ENCODE measurements around the gene CPT1B. TPM values are rescaled to one million over a fixed set of nuclear protein-coding genes. Genes with fewer than 3 reads are reported as not detected.

CPT1B gene
- total and polyA plus RNA-seq, 2 of the 8 experiments (the other 6 are each of a cell fraction or from before 2014, with no cell fraction given), result 34.2 to 36.2 TPM

DNA sequence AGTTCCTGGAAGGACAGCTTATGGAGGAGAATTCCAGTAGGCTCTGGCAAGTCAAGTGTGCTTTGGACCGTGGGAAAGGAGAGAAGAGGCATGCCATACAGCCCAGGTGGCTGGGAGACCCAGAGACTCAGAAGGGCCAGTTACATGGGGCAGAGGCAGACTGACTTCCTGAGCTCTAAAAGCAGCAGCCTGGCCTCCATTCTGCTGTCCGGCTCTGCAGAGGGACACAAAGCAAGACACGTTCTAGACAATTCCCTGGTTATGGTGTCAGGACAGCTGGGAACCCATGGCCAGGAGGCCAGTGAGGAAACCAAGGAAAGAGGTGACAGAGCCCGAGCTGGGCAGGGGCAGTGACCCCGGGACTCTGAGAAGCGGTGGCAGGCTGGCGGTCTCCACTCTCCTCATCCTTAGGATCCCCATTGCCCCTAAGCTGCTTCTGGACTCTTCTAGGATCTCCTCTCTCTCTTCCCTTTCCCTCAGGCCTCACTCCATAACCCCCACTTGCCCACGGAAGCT is 2.7 kb downstream of the CPT1B start:
- H3K27me3 ChIP-seq (replicated peaks in 1 of 4; ENCODE audit: control insufficient read depth in 3 of 4, extremely low read depth in 1 of 4, insufficient read depth in 3 of 4, low read length in 3 of 4), result no peaks in the 10 kb centered on the region
- H3K56ac ChIP-seq (replicated peaks; ENCODE audit: insufficient read length, low read depth, low read length), result no peak overlapping the region
- no peak overlapping the region for H4K8ac ChIP-seq (ENCODE audit: extremely low read depth, insufficient read depth, low read length)
- peaks cover 10 to 27% (median 20%) of the 10 kb centered on the region in 4 experiments for H3K36me3 ChIP-seq (ENCODE audit: control insufficient read depth in 2 of 4, insufficient read depth in 4 of 4, low read length in 3 of 4)
- no peak overlapping the region for H3K4ac ChIP-seq (replicated peaks; ENCODE audit: insufficient read length, low read depth, low read length)
- peaks cover 4 to 18% of the 10 kb centered on the region in 2 experiments for H4K20me1 ChIP-seq (replicated peaks in 1 of 2; ENCODE audit: control insufficient read depth in 1 of 2, insufficient read depth in 2 of 2, low read length in 2 of 2)
- H3K4me2 ChIP-seq (ENCODE audit: insufficient read depth in 1 of 2, low read depth in 2 of 2, low read length in 2 of 2), result no peak overlapping the region
- H2AK5ac ChIP-seq (ENCODE audit: low read depth, low read length), result no peak overlapping the region
- no peak overlapping the region for H4K5ac ChIP-seq (ENCODE audit: insufficient read length, low read depth, low read length)
- H3K4me1 ChIP-seq (replicated peaks in 1 of 4; ENCODE audit: control insufficient read depth in 3 of 4, insufficient read depth in 4 of 4, low read length in 3 of 4), result no peaks in the 10 kb centered on the region
- H2BK20ac ChIP-seq (ENCODE audit: low read length), result no peak overlapping the region
- H3K18ac ChIP-seq (ENCODE audit: extremely low read depth, low read length), result no peak overlapping the region
- H2BK5ac ChIP-seq (ENCODE audit: low read depth, low read length), result no peak overlapping the region
- no peak overlapping the region for H2BK12ac ChIP-seq (ENCODE audit: low read depth, low read length)
- H3K79me2 ChIP-seq (ENCODE audit: control insufficient read depth in 1 of 2, insufficient read depth in 2 of 2, low read length in 2 of 2), result no peaks in the 10 kb centered on the region
- no peaks in the 10 kb centered on the region for H3K79me1 ChIP-seq (ENCODE audit: low read depth, low read length)
- H3K23ac ChIP-seq (ENCODE audit: insufficient read length), result no peak overlapping the region
- H3K9me3 ChIP-seq (ENCODE audit: insufficient read depth in 2 of 2, low read depth in 1 of 2, low read length in 1 of 2), result no peaks in the 10 kb centered on the region
- FAIRE-seq (no peak), DNase-seq (ENCODE audit: low read depth in 1 of 2, low spot score in 2 of 2) (no peak)
- H2BK120ac ChIP-seq (replicated peaks; ENCODE audit: low read depth, low read length), result no peak overlapping the region
- no peak overlapping the region for H3K27ac ChIP-seq (ENCODE audit: low read depth, low read length)
- TF ChIP-seq EP300 (IDR thresholded peaks at IDR 0.05; ENCODE audit: borderline replicate concordance in 1 of 2, low read depth in 2 of 2, low read length in 2 of 2), result no peak
- no peak for TF ChIP-seq SP1 (IDR thresholded peaks at IDR 0.05; ENCODE audit: low read depth, low read length)
- TF ChIP-seq SAP30 (IDR thresholded peaks at IDR 0.05; ENCODE audit: insufficient read depth, insufficient replicate concordance, low read length), result no peak
- no peak for TF ChIP-seq POU5F1 (IDR thresholded peaks at IDR 0.05; ENCODE audit: low read depth, low read length)
- no peak for TF ChIP-seq KDM5A (IDR thresholded peaks at IDR 0.05; ENCODE audit: low read length)
- TF ChIP-seq CREB1 (IDR thresholded peaks at IDR 0.05), result no peak
- no peak for TF ChIP-seq NRF1 (IDR thresholded peaks at IDR 0.05; ENCODE audit: low read depth, low read length)
- TF ChIP-seq SIRT6 (IDR thresholded peaks at IDR 0.05; ENCODE audit: low read length), result no peak
- no peak for TF ChIP-seq CHD1 (IDR thresholded peaks at IDR 0.05; ENCODE audit: low read depth, low read length)
- no peak for TF ChIP-seq ASH2L (IDR thresholded peaks at IDR 0.05; ENCODE audit: low read length)
- no peak for TF ChIP-seq TAF1 (IDR thresholded peaks at IDR 0.05; ENCODE audit: low read depth, low read length)
- no peak for TF ChIP-seq ZNF274 (IDR thresholded peaks at IDR 0.05; ENCODE audit: borderline replicate concordance, extremely low read depth, low read length)
- TF ChIP-seq RNF2 (IDR thresholded peaks at IDR 0.05; ENCODE audit: borderline replicate concordance, low read depth, low read length, missing control alignments, poor library complexity, severe bottlenecking), result no peak
- TF ChIP-seq, protein P1, sequence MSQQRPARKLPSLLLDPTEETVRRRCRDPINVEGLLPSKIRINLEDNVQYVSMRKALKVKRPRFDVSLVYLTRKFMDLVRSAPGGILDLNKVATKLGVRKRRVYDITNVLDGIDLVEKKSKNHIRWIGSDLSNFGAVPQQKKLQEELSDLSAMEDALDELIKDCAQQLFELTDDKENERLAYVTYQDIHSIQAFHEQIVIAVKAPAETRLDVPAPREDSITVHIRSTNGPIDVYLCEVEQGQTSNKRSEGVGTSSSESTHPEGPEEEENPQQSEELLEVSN (IDR thresholded peaks at IDR 0.05), result no peak
- ChIA-PET CTCF (ENCODE audit: partially characterized antibody) (interaction anchor here (1.2 to 8.1 kb wide), 16 partner anchors 11 to 176 kb away, joined by 3 to 84 read pairs (median 6); partner anchors contain the start of genes SCO2 and SYCE3), POLR2A (ENCODE audit: partially characterized antibody) (interaction anchor here (1.1 to 5.4 kb wide), 4 partner anchors 11 to 130 kb away, joined by 3 to 37 read pairs (median 3); partner anchors contain the start of gene SYCE3)
- no peaks in the 10 kb centered on the region for H3K23me2 ChIP-seq (ENCODE audit: low read depth, low read length)
- H3K4me3 ChIP-seq (ENCODE audit: extremely low read depth in 1 of 4, insufficient read depth in 2 of 4, low read depth in 3 of 4, low read length in 4 of 4), result no peak overlapping the region
- no peak overlapping the region for H3K14ac ChIP-seq (ENCODE audit: insufficient read length)
- no peak overlapping the region for H3K9ac ChIP-seq (replicated peaks in 1 of 4; ENCODE audit: extremely low read depth in 1 of 4, low read depth in 3 of 4, low read length in 3 of 4)
- H4K91ac ChIP-seq (replicated peaks; ENCODE audit: insufficient read length, low read length), result no peak overlapping the region
- H2BK15ac ChIP-seq (ENCODE audit: low read length), result no peak overlapping the region
- no peak overlapping the region for H2AFZ ChIP-seq (ENCODE audit: low read length)
- 93% methylated on average over 8 of the region's 8 CpGs; no CpG with 5 or more reads in 1 of the 2 experiments for WGBS, 2 experiments (ENCODE audit: extremely low coverage in 1 of 2, insufficient coverage in 1 of 2, insufficient read length in 1 of 2, insufficient replicate concordance in 2 of 2, low coverage in 1 of 2, low lambda C conversion rate in 2 of 2, missing lambda C conversion rate in 1 of 2)
